Kidney capillary endothelial cell (primary cell): ENCODE results near the gene MEX3D.
A peak's percentile ranks its signal among the peaks of the same experiment; 100 is the strongest.

Experiments used
- DNase-seq: peaks from one replicate; pipeline ENCODE4 v3.0.0-alpha.2; 2018; ENCODE audit warnings: low spot score

Gene MEX3D

GRCh38 chr19:1568320-1569019, at the start of gene MEX3D:
TSS of gene MEX3D (minus strand) at chr19:1568325. CDS start at chr19:1568058, 267 bp downstream.
- DNase-seq = peak; percentile 70

DNA sequence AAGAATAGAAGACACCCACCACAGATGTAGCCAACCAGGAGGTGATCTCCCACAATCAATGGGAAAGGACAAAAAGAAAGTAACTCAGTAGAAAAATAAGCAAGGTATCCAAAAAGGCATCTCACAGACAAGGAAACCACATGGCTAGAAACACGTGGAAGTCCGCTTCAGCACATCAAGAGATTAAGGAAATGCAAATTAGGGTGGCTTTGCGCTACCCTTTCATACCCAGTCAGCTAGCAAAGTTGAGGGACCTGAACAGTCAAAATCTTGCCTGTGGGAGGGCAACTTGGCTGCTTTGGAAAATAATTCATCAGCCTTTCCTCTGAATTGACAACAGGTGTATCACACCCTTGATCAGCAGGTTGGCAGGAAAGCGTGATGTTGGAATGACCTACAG, 48.8 kb upstream of the MEX3D start:
- no peak for DNase-seq

GRCh38 chr19:1616396-1616795, 48.3 kb upstream of the MEX3D start:
- no peak for DNase-seq

- no peak for DNase-seq
These were observed 47.1 kb upstream of the MEX3D start for GRCh38 chr19:1615156-1615765.

- no peak for DNase-seq
These were observed 45.9 kb upstream of the MEX3D start for GRCh38 chr19:1613808-1614570.

GRCh38 chr19:1613146-1613545, 45.0 kb upstream of the MEX3D start:
- no peak for DNase-seq

GRCh38 chr19:1612114-1613086, 44.3 kb upstream of the MEX3D start:
- no peak for DNase-seq

DNA sequence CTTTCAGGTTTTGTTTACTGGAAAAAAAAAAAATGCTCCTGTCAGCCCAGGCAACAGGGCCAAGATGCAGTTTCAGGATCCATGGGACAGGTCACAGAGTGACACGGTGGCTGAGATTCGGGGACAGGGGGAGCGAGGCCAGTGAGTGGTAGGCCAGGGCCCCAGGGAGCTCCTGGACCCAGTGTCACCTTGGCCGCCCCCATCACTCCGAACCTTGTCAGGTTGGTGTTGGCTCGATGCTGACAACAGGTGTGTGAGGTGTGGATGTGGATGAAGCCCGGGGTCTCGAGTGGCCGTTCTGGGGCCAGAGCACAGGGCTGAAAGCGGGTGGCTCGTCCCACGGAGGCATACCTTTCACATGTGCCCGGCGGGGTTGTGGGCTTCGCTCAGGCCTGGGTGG, 43.2 kb upstream of the MEX3D start:
- no peak for DNase-seq

DNA sequence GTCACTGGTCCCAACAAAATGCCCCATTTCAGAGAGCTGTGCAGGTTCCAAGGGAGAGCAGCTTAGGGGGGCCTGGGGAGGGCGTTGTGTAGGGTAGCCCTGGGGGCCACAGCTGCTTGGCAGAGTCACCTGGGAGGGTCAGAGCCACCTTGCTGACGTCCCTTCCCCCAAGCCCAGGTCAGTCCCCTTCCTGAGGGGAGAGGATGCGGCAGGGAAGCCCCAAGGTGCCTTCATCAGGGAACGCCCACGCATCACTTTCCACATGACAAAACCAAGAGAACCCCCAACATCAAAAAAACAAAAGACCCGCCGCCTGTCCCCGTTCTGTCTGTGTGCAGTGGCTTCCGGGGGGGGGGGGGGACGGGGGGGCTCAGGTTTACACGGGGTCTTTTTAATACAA, 42.5 kb upstream of the MEX3D start:
- no peak for DNase-seq

DNA sequence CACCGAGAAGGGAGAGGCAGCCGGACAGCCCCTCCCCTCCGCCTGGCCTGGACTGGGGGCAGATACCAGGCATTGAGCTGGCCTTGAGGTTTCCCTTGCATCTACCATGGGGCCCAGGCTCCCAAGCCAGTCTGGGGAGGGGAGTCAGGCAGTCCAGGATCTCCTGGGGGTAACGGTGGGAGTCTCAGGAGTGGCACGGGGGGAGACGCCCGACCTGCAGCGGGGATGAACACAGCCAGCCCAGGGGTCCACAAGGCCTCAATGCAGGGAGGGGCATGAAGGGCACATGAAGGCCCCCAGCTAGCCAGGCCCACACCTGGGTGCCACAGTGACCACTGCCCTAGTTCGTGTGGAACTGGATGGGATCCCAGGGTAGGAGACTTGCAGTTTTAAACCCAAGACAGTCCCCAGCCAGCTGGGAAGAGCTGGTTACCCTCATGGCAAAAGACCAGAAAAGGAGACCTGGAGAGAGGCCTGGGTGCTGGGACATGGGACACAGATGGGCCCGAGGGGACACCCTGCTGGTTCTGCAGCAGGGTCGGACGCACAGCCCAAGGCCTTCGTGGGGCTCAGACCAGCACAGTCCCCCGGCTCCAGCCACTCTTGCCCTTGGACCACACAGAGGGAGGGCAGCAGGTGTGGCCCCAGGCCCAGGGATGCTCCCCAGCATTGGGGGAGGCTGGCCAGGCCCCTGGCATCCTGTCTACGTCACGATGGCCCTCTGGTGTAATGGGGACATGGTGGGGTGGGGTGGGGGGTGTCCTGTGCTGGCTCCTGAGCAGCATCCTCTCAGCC, 41.8 kb upstream of the MEX3D start:
- no peak for DNase-seq

GRCh38 chr19:1609103-1609396, 40.9 kb upstream of the MEX3D start:
- no peak for DNase-seq

DNA sequence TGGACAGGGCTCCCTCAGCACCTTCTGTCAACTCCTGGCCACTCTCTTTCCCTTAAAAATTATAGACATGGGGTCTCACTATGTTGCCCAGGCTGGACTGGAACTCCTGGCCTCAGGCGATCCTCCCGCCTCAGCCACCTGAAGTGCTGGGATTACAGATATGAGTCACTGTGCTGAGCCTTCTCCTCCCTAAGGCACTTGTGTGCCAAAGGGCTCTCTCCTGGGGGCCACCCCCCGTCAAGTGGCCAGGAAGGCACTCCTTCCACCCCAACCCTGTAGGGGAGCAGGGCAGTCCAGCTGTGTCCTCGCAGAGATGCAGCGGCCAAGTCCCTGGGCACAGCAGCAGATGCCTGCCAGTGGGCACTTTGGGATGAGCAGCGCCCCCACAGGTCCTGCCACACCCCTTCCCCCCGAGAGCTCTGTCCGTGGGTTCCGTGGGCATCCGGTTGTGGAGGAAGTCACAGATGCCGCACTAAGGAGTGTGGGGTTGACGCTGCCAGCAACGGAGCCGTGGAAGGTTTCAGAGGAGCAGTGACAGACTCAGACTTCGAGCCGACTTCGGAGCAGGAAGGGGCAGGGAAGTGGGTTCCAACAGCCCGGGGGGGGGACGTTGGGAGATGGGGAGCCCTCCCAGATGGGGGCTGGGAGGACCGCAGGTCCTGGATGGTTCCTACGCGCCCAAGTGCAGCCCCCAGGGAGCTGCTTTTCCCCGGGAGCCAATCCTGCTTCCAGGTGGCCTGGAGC, 40.4 kb upstream of the MEX3D start:
- no peak for DNase-seq

GRCh38 chr19:1606138-1606651, 38.1 kb upstream of the MEX3D start:
- no peak for DNase-seq

DNA sequence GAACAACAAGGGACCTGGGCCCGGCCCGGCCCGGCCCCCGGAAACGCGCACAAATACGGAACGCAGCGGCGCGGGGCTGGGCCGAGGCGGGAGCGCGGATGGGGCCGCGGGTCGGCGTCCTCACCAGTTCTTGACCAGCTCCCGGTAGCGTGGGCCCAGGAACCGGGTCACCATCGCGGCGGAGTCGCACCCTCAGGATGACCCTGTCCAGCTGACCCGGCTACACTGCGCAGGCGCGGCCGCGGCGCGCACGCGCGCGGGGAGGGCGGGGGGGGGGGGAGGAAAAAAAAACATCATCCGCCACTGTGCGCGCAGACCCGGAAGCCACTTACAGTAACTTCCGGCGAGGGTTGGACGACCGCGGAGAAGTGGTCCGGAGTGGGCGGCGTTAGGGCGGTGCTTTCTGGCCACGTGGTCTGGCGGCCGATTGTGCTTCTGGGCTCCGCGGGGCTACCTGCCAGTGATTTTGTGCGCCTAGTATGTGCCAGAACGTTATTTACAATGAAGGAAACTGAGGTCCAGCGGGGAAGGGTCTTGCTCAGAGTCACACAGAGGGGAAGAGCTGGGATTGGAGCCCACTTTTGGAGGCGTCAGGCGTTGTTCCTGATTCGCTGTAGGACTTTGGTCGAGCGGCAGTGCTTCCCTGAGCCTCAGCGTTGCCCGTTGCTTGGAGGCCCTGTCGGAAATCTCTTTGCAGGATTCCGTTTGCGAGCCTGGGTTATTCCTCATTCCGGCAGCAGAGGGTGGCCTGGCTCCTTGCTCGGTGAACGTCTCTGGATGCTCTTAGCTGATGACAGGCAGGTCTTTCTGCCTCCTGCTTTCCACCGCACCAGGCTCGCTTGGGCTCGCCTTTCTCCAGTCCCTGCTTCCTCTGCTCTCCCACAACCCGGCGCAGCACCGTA, 37.4 kb upstream of the MEX3D start, which contains the start of gene UQCR11:
UQCR11 (minus strand) TSS at position 227 of the 902 bp plus-strand sequence; CDS start at position 174, 53 bp downstream.
- DNase-seq = peak; percentile 88

DNA sequence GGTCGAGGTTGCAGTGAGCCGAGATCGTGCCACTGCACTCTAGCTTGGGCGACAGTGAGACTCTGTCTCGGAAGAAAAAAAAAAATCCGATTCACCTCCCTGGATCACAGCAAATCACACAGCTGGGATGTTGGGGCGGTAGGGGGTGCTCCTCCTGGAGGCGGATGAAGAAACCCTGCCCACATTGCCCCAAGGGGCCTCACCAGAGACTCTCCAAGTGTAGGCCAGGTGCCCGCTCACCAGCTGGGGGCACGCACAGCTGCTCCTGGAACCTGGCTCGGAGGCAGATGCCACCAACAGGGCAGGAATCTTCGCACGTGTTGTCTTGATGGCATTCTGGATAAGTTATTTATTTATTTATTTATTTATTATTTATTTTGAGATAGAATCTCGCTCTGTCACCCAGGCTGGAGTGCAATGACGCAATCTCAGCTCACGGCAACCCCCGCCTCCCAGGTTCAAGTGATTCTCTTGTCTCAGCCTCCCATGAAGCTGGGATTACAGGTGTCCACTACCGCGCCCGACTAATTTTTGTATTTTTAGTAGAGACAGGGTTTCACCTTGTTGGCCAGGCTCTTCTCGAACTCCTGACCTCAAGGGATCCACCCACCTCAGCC, 34.1 kb upstream of the MEX3D start:
- DNase-seq = no peak

DNA sequence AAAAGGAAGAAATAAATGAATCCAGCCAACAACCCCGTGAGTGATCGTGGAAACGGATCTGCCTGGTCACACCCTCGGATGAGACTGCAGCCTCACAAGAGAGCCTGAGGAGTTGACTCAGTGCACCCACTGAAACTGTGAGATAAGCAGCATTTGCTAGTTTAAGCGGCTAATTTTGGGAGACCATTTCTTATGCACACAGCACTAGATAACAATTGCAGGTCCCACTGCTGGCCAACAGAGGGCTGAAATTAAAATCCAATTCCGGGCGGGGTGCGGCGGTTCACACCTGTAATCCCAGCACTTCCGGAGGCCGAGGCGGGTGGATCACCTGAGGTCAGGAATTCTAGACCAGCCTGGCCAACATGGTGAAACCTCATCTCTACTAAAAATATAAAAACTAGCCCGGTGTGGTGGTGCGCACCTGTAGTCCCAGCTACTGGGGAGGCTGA, 33.5 kb upstream of the MEX3D start:
- no peak for DNase-seq

GRCh38 chr19:1599460-1599846, 31.3 kb upstream of the MEX3D start:
- no peak for DNase-seq

DNA sequence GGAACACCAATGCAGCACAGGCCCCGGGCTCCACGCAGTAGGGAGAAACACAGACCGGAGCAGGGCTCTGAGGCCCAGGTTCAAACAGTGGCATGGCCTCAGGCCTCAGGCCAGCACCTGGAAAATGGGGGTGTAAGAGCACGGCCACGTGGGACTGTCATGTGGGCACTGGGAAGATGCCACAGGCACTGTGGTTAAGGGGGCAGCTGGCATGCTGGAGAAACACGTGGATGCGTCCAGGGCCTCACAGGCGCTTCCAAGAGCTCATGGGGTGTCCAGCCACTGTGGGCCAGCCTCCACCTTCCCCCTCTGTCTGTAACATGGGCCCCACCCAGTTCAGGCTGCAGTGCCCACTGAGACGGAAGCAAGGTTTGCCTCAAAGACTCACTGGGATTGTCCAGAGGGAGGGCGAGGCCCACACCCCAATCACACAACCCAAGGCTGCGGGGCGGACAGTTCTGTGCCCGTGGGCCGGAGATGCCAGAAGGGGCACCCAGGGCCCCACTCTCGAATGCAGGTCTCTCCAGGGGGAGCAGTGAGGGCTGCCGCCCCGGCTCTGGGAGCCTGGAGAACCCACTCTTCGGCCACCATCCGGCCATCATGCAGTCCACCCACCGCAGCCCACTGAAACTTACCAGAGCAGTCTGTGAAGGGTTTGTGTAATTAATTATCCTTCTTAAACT, 30.8 kb upstream of the MEX3D start:
- no peak for DNase-seq
